Endothelial cell of umbilical vein (primary cell): ENCODE measurements around the gene KCTD16. TPM values are rescaled to one million over a fixed set of nuclear protein-coding genes. Genes with fewer than 3 reads are reported as not detected.

Source experiments
- BruUV-seq: library from RNA; stranded (reverse); fragments of 400-500 nt; replicated peaks from 2 replicates; lab custom pipeline; 2021; lab: Mats Ljungman, UMichigan
- CTCF ChIA-PET: fragments of 300-600, 350-600 bp; sonication (Branson Sonifier 250); formaldehyde crosslinking; loops from one replicate; lab custom pipeline; 2021; ENCODE audit warnings: antibody characterized with exemption, inconsistent platforms; lab: Charles Lee
- POLR2A ChIA-PET: fragments of 300-600, 350-600 bp; sonication (Branson Sonifier 250); formaldehyde crosslinking; loops from one replicate; lab custom pipeline; 2021; ENCODE audit warnings: antibody characterized with exemption, inconsistent platforms; lab: Charles Lee
- DNase-seq: peaks from one replicate; pipeline ENCODE4 v3.0.0-alpha.2; 2011; ENCODE audit warnings: low read depth, low spot score
- FAIRE-seq: peaks from 2 replicates; lab custom pipeline; 2011; peaks lifted over from hg19 to GRCh38; lab: Jason Lieb, UNC
- H2AFZ ChIP-seq: 2 replicates; pipeline ENCODE4 v1.6.0; 2012; ENCODE audit warnings: low read depth, low read length, control low read depth, inconsistent platforms
- H3K27ac ChIP-seq: 2 replicates; pipeline ENCODE4 v1.5.1; 2011; ENCODE audit warnings: low read depth, mild to moderate bottlenecking, control low read depth, low read length, moderate library complexity; ENCODE audit not compliant: insufficient read depth
- H3K27me3 ChIP-seq, 2 experiments: 2 replicates each; pipeline versions ENCODE4 v1.6.0 to v1.6.1; 2011; ENCODE audit warnings: low read length in 2 of 2, mixed read lengths in 1 of 2; ENCODE audit not compliant: control insufficient read depth in 2 of 2, insufficient read depth in 2 of 2
- H3K36me3 ChIP-seq, 2 experiments: 2 replicates in 1 of 2; 3 replicates in 1 of 2; pipeline ENCODE4 v1.5.1; 2011; ENCODE audit warnings: low read length in 2 of 2, mild to moderate bottlenecking in 1 of 2, moderate library complexity in 1 of 2; ENCODE audit not compliant: control insufficient read depth in 2 of 2, insufficient read depth in 2 of 2; ENCODE audit errors: extremely low read depth in 1 of 2
- H3K4me1 ChIP-seq: 3 replicates; pipeline ENCODE4 v1.5.1; 2011; ENCODE audit warnings: mild to moderate bottlenecking, low read length; ENCODE audit not compliant: control insufficient read depth, insufficient read depth; ENCODE audit errors: extremely low read depth
- H3K4me2 ChIP-seq: 2 replicates; pipeline ENCODE4 v1.6.1; 2011; ENCODE audit warnings: low read length, control low read depth, mixed read lengths; ENCODE audit not compliant: insufficient read depth
- H3K4me3 ChIP-seq, 3 experiments: fragments of 200-600 bp in 1 of 3; sonication (generic), shearing (Covaris generic) in 1 of 3; replicated peaks in 1 of 3; 2 replicates each; pipeline ENCODE4 v1.5.1; 2011 to 2016; ENCODE audit warnings: control low read depth in 3 of 3, low read length in 3 of 3, mild to moderate bottlenecking in 2 of 3, inconsistent platforms in 1 of 3, low read depth in 1 of 3, moderate library complexity in 1 of 3; ENCODE audit not compliant: insufficient read depth in 1 of 3
- H3K79me2 ChIP-seq: 2 replicates; pipeline ENCODE4 v1.6.0; 2012; ENCODE audit warnings: low read length, inconsistent platforms; ENCODE audit not compliant: control insufficient read depth, insufficient read depth
- H3K9ac ChIP-seq: replicated peaks from 2 replicates; pipeline ENCODE3; 2011; ENCODE audit warnings: low read length, control low read depth; ENCODE audit not compliant: insufficient read depth; ENCODE audit errors: extremely low read depth
- H3K9me1 ChIP-seq: replicated peaks from 3 replicates; pipeline ENCODE4 v1.6.0; 2011; ENCODE audit warnings: mild to moderate bottlenecking, low read length; ENCODE audit not compliant: control insufficient read depth, insufficient read depth; ENCODE audit errors: extremely low read depth
- H3K9me3 ChIP-seq: replicated peaks from 2 replicates; pipeline ENCODE4 v1.5.1; 2012; ENCODE audit warnings: low read length, inconsistent platforms; ENCODE audit not compliant: control insufficient read depth, insufficient read depth
- H4K20me1 ChIP-seq: replicated peaks from 2 replicates; pipeline ENCODE3; 2011; ENCODE audit warnings: mild to moderate bottlenecking, low read length; ENCODE audit not compliant: control insufficient read depth, insufficient read depth; ENCODE audit errors: extremely low read depth
- FOS ChIP-seq: IDR thresholded peaks from 2 replicates; pipeline ENCODE4 v1.6.1; 2011; ENCODE audit warnings: mild to moderate bottlenecking, low read length, moderate library complexity, borderline replicate concordance; ENCODE audit not compliant: insufficient read depth
- JUN ChIP-seq: IDR thresholded peaks from 2 replicates; pipeline ENCODE4 v1.6.1; 2011; ENCODE audit warnings: borderline replicate concordance, low read depth; ENCODE audit not compliant: insufficient read length, insufficient read depth
- MYC ChIP-seq: IDR thresholded peaks from one replicate; pipeline ENCODE4 v1.6.1; 2011; ENCODE audit warnings: mild to moderate bottlenecking, low read depth, low read length
- dilution Hi-C: fragments of 300-500 bp; cut with MboI; formaldehyde crosslinking; loops from one replicate; pipeline ENCODE4 v1.15.0; 2019; ENCODE audit warnings: low sequenced_read_pairs; ENCODE audit not compliant: extremely low pct_ligation_motif_present
- intact Hi-C: fragments of 100-400 bp; cut with micrococcal nuclease; formaldehyde crosslinking; loops from one replicate; pipeline ENCODE4 v1.10.0; 2022
- polyA plus RNA-seq, 4 experiments: library from polyadenylated mRNA; depleted of rRNA in 3 of 4; stranded (reverse) in 3 of 4; unstranded in 1 of 4; fragments of >200 nt; gene quantifications; 2 replicates each; pipeline versions ENCODE4 v1.2.1 to v1.2.3, GENCODE V29; 2011 to 2012; ENCODE audit warnings: missing spikeins in 1 of 4
- total RNA-seq: library from RNA; stranded (reverse); gene quantifications from 2 replicates; pipeline ENCODE4 v1.2.3, GENCODE V29; 2021
- TF ChIP-seq, protein P1 (sequence below): IDR thresholded peaks from 2 replicates; pipeline ENCODE4 v1.6.1; 2011; ENCODE audit not compliant: insufficient read depth, insufficient read length
- TF ChIP-seq, protein P2 (sequence below), 2 donors: IDR thresholded peaks; 1 replicate in 1 of 2; 2 replicates in 1 of 2; pipeline ENCODE4 v1.5.1; 2011; ENCODE audit warnings: low read length in 2 of 2, mild to moderate bottlenecking in 2 of 2, moderate library complexity in 2 of 2, control low read depth in 1 of 2, inconsistent platforms in 1 of 2, low read depth in 1 of 2; ENCODE audit not compliant: insufficient read depth in 1 of 2; ENCODE audit errors: extremely low read depth in 1 of 2

KCTD16 gene
- total and polyA plus RNA-seq, 2 donors (not counting 3 experiments of a cell fraction or from before 2014, with no cell fraction given) = 0.21 to 0.49 TPM

DNA sequence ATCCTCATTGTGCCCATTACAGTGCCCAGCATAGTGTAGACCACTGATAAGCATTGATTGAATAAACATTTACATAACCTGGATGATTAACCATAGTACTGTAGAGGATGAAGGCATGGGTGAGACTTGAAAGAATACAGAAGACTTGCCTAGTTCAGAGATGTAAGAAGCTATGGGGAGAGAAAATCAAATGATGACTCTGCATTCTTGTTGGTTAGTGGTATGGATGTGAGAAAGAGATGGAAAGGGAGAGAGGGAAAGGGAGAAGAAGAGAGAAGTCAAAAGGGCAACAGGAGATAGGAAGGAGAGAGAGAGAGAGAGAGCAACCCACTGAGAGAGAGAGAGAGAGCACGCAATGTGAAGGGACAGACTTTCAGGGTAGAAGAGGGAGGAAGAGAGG is 27.0 kb upstream of the KCTD16 start:
- DNase-seq (no peak), FAIRE-seq (no peak)
- Histone ChIP-seq H3K36me3 (no peaks in the 10 kb centered on the region), H3K27me3 (no peaks in the 10 kb centered on the region), H3K79me2 (no peaks in the 10 kb centered on the region), H2AFZ (no peak overlapping the region), H3K4me1 (peaks cover 29% of the 10 kb centered on the region), H3K27ac (no peak overlapping the region), H3K9me3 (no peaks in the 10 kb centered on the region), H3K9me1 (no peaks in the 10 kb centered on the region), H3K4me2 (no peak overlapping the region), H4K20me1 (no peaks in the 10 kb centered on the region), H3K4me3 (no peak overlapping the region), H3K9ac (no peak overlapping the region)
- no TSS peak for BruUV-seq
- dilution Hi-C loops (no loop called here), intact Hi-C loops (loop anchor here (2.0 to 10.0 kb wide), 3 partner anchors 71 to 1219 kb away; no protein-coding TSS in a partner anchor)
- ChIA-PET POLR2A (no interaction called here), CTCF (interaction anchor here (1.2 to 2.8 kb wide), 2 partner anchors 8 to 159 kb away, joined by 5 to 11 read pairs; no protein-coding TSS in a partner anchor)
- TF ChIP-seq FOS = no peak
- TF ChIP-seq, protein P1, sequence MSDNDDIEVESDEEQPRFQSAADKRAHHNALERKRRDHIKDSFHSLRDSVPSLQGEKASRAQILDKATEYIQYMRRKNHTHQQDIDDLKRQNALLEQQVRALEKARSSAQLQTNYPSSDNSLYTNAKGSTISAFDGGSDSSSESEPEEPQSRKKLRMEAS = no peak
- no peak for TF ChIP-seq MYC
- TF ChIP-seq, protein P2, sequence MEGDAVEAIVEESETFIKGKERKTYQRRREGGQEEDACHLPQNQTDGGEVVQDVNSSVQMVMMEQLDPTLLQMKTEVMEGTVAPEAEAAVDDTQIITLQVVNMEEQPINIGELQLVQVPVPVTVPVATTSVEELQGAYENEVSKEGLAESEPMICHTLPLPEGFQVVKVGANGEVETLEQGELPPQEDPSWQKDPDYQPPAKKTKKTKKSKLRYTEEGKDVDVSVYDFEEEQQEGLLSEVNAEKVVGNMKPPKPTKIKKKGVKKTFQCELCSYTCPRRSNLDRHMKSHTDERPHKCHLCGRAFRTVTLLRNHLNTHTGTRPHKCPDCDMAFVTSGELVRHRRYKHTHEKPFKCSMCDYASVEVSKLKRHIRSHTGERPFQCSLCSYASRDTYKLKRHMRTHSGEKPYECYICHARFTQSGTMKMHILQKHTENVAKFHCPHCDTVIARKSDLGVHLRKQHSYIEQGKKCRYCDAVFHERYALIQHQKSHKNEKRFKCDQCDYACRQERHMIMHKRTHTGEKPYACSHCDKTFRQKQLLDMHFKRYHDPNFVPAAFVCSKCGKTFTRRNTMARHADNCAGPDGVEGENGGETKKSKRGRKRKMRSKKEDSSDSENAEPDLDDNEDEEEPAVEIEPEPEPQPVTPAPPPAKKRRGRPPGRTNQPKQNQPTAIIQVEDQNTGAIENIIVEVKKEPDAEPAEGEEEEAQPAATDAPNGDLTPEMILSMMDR (IDR thresholded peaks at IDR 0.05; ENCODE audit: extremely low read depth in 1 of 2, insufficient read depth in 1 of 2, low read depth in 1 of 2, low read length in 2 of 2) = no peak
- TF ChIP-seq JUN = no peak
